KMS-11 (cell line): ENCODE data around the gene ATP8B3.

ENCODE experiments used
- H2AFZ ChIP-seq: fragments of 200-600 bp; sonication (generic); 2 replicates; pipeline ENCODE4 v1.6.1; 2016; ENCODE audit warnings: antibody characterized with exemption, mixed run types, low read depth
- H3K27ac ChIP-seq: fragments of 200-600 bp; sonication (generic); 2 replicates; pipeline ENCODE4 v1.6.1; 2016; ENCODE audit warnings: mild to moderate bottlenecking, mixed run types
- H3K27me3 ChIP-seq: fragments of 200-600 bp; sonication (generic); 2 replicates; pipeline ENCODE4 v1.6.1; 2017; ENCODE audit warnings: mild to moderate bottlenecking, low read depth, mixed run types, moderate library complexity; ENCODE audit not compliant: insufficient read depth
- H3K36me3 ChIP-seq: fragments of 200-600 bp; sonication (generic); 2 replicates; pipeline ENCODE4 v1.6.1; 2017; ENCODE audit warnings: mild to moderate bottlenecking, mixed run types; ENCODE audit not compliant: insufficient read depth
- H3K4me1 ChIP-seq: fragments of 200-600 bp; sonication (generic); 2 replicates; pipeline ENCODE4 v1.6.1; 2016; ENCODE audit warnings: mild to moderate bottlenecking, low read depth, mixed run types; ENCODE audit not compliant: poor library complexity, severe bottlenecking
- H3K4me2 ChIP-seq: fragments of 200-600 bp; sonication (generic); 2 replicates; pipeline ENCODE4 v1.7.0; 2016; ENCODE audit warnings: mild to moderate bottlenecking, mixed run types
- H3K4me3 ChIP-seq: fragments of 200-600 bp; sonication (generic); IDR thresholded peaks from 2 replicates; pipeline ENCODE4 v1.6.1; 2017; ENCODE audit warnings: low read depth, low read length, mixed read lengths; ENCODE audit not compliant: insufficient read depth
- H3K79me2 ChIP-seq: fragments of 200-600 bp; sonication (generic); 2 replicates; pipeline ENCODE4 v1.6.1; 2016; ENCODE audit warnings: low read depth, mixed run types; ENCODE audit not compliant: insufficient read depth
- H3K9ac ChIP-seq: fragments of 200-600 bp; sonication (generic); 2 replicates; pipeline ENCODE4 v1.6.1; 2016; ENCODE audit warnings: mild to moderate bottlenecking, mixed run types
- H4K20me1 ChIP-seq: fragments of 200-600 bp; sonication (generic); 2 replicates; pipeline ENCODE4 v1.6.1; 2016; ENCODE audit warnings: mild to moderate bottlenecking, mixed run types; ENCODE audit not compliant: insufficient read depth
- TF ChIP-seq, protein P1 (sequence below): fragments of 200-600 bp; sonication (generic); conservative IDR thresholded peaks from 2 replicates; pipeline ENCODE4 v1.6.1; 2017; ENCODE audit warnings: low read depth, mild to moderate bottlenecking, antibody characterized with exemption, low read length, moderate library complexity, mixed read lengths

Gene ATP8B3

DNA sequence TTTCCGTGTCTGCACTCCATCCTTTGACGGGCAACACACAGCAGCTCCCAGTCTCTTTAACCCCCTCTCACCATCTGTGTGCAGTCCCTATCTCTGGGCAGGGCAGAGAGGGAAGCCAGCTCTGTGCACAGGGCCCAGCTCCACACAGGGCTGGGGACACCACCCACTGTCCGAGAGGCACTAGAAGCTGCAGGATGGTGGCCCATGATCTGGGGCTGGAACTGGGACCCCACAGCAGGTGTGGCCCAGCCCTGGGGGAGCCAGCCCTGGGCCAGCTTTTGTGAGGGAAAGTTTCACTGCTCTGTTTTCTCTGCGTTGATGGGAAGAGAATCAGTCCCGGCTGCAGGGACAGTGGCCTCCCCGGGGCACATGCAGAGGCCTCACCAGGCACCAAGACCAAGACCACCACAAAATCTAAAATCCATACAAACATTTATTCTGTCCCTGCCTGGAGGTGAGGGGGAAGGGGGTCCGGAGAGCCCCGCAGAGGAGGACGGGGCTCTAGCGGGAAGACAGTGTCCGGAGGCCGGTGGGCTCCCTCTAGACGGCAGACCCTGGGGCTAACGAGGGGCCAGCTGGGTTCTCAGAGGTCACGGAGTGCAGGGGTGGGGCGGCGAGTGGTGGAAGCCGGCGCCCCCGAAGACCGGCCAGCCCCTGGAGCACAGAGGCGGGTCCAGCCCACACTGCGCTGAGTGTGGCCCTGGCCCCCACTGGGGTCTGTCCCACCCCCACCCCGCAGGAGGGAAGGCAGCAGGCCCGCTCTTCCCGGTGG, 2.9 kb upstream of the ATP8B3 start:
- Histone ChIP-seq H3K4me1 (peaks cover 7% of the 10 kb centered on the region), H2AFZ (no peak overlapping the region), H4K20me1 (no peaks in the 10 kb centered on the region), H3K9ac (no peak overlapping the region), H3K79me2 (no peaks in the 10 kb centered on the region), H3K4me3 (no peak overlapping the region), H3K27me3 (no peaks in the 10 kb centered on the region; the same call in 1 of the 2 replicates), H3K4me2 (no peak overlapping the region), H3K27ac (no peak overlapping the region), H3K36me3 (no peaks in the 10 kb centered on the region)
- TF ChIP-seq, protein P1, sequence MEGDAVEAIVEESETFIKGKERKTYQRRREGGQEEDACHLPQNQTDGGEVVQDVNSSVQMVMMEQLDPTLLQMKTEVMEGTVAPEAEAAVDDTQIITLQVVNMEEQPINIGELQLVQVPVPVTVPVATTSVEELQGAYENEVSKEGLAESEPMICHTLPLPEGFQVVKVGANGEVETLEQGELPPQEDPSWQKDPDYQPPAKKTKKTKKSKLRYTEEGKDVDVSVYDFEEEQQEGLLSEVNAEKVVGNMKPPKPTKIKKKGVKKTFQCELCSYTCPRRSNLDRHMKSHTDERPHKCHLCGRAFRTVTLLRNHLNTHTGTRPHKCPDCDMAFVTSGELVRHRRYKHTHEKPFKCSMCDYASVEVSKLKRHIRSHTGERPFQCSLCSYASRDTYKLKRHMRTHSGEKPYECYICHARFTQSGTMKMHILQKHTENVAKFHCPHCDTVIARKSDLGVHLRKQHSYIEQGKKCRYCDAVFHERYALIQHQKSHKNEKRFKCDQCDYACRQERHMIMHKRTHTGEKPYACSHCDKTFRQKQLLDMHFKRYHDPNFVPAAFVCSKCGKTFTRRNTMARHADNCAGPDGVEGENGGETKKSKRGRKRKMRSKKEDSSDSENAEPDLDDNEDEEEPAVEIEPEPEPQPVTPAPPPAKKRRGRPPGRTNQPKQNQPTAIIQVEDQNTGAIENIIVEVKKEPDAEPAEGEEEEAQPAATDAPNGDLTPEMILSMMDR = no peak

DNA sequence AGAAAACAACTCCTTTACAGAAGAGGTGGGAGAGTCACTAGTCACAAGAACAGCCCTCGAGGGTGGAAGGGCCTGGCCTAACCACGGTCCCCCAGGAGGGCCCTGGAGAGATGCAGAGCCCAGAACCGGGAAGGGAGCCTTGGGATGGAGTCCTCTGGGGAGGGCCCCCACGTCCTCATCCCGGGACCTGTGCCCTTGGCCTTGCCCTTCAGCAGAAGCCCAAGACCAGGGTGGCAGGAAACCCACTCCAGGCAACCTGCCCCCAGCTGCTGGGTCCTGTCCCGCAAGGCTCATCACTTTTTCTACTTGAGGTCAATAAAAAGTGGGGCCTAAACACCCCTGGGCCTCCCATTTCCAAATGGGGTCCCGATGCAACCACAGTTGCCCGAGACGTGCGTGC, 2.3 kb upstream of the ATP8B3 start:
- H4K20me1 ChIP-seq = no peaks in the 10 kb centered on the region
- TF ChIP-seq, protein P1 = no peak
- H3K4me3 ChIP-seq = no peak overlapping the region
- H2AFZ ChIP-seq = no peak overlapping the region
- no peaks in the 10 kb centered on the region for H3K36me3 ChIP-seq
- peaks cover 4% of the 10 kb centered on the region; the same call in 1 of the 2 replicates for H3K27me3 ChIP-seq
- no peak overlapping the region for H3K27ac ChIP-seq
- H3K4me1 ChIP-seq = peaks cover 7% of the 10 kb centered on the region
- no peak overlapping the region for H3K4me2 ChIP-seq
- no peaks in the 10 kb centered on the region for H3K79me2 ChIP-seq
- H3K9ac ChIP-seq = no peak overlapping the region

- TF ChIP-seq, protein P1 = peak; percentile 33; the same call in 1 of the 2 replicates
These were observed 1.4 kb upstream of the ATP8B3 start for GRCh38 chr19:1813192-1814182.

GRCh38 chr19:1812426-1813191, 533 bp upstream of the ATP8B3 start:
- Histone ChIP-seq H2AFZ (peak overlapping the region; percentile 79), H3K4me1 (peaks cover 7% of the 10 kb centered on the region), H3K4me2 (peak overlapping the region; percentile 40; the same call in 1 of the 2 replicates), H3K79me2 (no peaks in the 10 kb centered on the region), H3K36me3 (no peaks in the 10 kb centered on the region), H3K27me3 (peaks cover 13% of the 10 kb centered on the region; the same call in 1 of the 2 replicates), H3K4me3 (no peak overlapping the region), H4K20me1 (no peaks in the 10 kb centered on the region), H3K27ac (no peak overlapping the region), H3K9ac (no peak overlapping the region; the same call in 1 of the 2 replicates)
- TF ChIP-seq, protein P1 = peak; percentile 79

More at GRCh38 chr19:1813192-1814182, 1.4 kb upstream of the ATP8B3 start:
- no peak overlapping the region for H3K4me3 ChIP-seq
- no peaks in the 10 kb centered on the region for H3K79me2 ChIP-seq
- peak overlapping the region; percentile 40; the same call in 1 of the 2 replicates for H3K4me2 ChIP-seq
- 0 out of 2 replicates have a peak overlapping the region, but pooled peaks have one; percentile 79 for H2AFZ ChIP-seq
- H3K4me1 ChIP-seq = peaks cover 7% of the 10 kb centered on the region
- peaks cover 11% of the 10 kb centered on the region; the same call in 1 of the 2 replicates for H3K27me3 ChIP-seq
- H3K27ac ChIP-seq = no peak overlapping the region
- no peak overlapping the region; the same call in 1 of the 2 replicates for H3K9ac ChIP-seq
- no peaks in the 10 kb centered on the region for H4K20me1 ChIP-seq
- H3K36me3 ChIP-seq = no peaks in the 10 kb centered on the region
